HG02623 (cell line): ENCODE data around the gene ARHGEF40.

ENCODE experiments used
- ATAC-seq: cut with Tn5 transposase; IDR thresholded peaks from one replicate; pipeline ENCODE4 v1.9.1; 2021; ENCODE audit warnings: moderate library complexity; ENCODE audit not compliant: unreplicated experiment

ARHGEF40 gene

GRCh38 chr14:21096438-21096837 lies 26.3 kb downstream of the ARHGEF40 start:
- no peak for ATAC-seq

GRCh38 chr14:21096978-21097635 lies 27.0 kb downstream of the ARHGEF40 start:
- no peak for ATAC-seq

- ATAC-seq = no peak
These were observed 27.6 kb downstream of the ARHGEF40 start for GRCh38 chr14:21097636-21098075.

GRCh38 chr14:21098076-21098891 lies 28.2 kb downstream of the ARHGEF40 start, which contains the start of gene ZNF219:
Gene ZNF219, minus strand, starts transcription at chr14:21098655. Its CDS starts 5,064 bp downstream, at chr14:21093591.
- ATAC-seq = no peak

- no peak for ATAC-seq
These were observed 28.9 kb downstream of the ARHGEF40 start for GRCh38 chr14:21098892-21099595.

- no peak for ATAC-seq
These were observed 29.5 kb downstream of the ARHGEF40 start for GRCh38 chr14:21099596-21099985.

- ATAC-seq = no peak
These were observed 30.8 kb downstream of the ARHGEF40 start, which contains the start of gene TMEM253 for GRCh38 chr14:21100931-21101330. Gene TMEM253, plus strand, starts transcription at chr14:21101066. Its CDS starts 278 bp downstream, at chr14:21101344.

GRCh38 chr14:21101802-21102413 lies 31.8 kb downstream of the ARHGEF40 start:
- ATAC-seq = no peak

- ATAC-seq = no peak
These were observed 32.7 kb downstream of the ARHGEF40 start for GRCh38 chr14:21102521-21103410.

GRCh38 chr14:21103411-21103709 lies 33.3 kb downstream of the ARHGEF40 start:
- no peak for ATAC-seq

GRCh38 chr14:21103710-21104447 lies 33.8 kb downstream of the ARHGEF40 start:
- ATAC-seq = peak; percentile 88

GRCh38 chr14:21104448-21105060 lies 34.5 kb downstream of the ARHGEF40 start:
- ATAC-seq = peak; percentile 32

- ATAC-seq = no peak
These were observed 35.0 kb downstream of the ARHGEF40 start for GRCh38 chr14:21105095-21105494.

- no peak for ATAC-seq
These were observed 36.0 kb downstream of the ARHGEF40 start for GRCh38 chr14:21106176-21106497.

GRCh38 chr14:21106498-21107282 lies 36.6 kb downstream of the ARHGEF40 start:
- ATAC-seq = no peak

GRCh38 chr14:21107283-21107800 lies 37.2 kb downstream of the ARHGEF40 start:
- ATAC-seq = no peak

- no peak for ATAC-seq
These were observed 38.7 kb downstream of the ARHGEF40 start for GRCh38 chr14:21108791-21109190.
